ENCODE measurements around the gene ATPAF2. TPM values are rescaled to one million over a fixed set of nuclear protein-coding genes. Genes with fewer than 3 reads are reported as not detected.
A peak's percentile ranks its signal among the peaks of the same experiment; 100 is the strongest.

The ATPAF2 gene
- total and polyA plus RNA-seq, 2 donors (not counting 3 experiments of a cell fraction or from before 2014, with no cell fraction given) = 23.2 to 35.7 TPM

DNA sequence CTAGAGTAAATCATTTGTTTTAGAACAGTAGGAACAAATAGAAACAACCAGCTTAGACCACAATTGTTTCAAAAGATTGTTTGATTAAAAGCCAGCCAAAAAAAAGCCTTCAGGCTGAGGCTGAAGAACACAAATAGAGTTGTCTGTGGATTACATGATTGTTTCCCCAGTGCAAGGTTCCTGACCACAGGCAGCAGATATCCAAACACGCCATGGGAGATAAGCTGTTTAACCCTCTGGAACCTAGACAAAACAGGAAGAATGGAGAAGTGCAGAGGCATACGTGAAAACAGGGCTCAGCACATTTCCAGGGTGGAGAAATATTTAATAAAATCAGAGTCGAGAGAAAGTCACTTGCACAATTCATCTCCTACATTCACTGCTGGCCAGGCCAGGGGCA, 21.0 kb downstream of the ATPAF2 start:
- Histone ChIP-seq H3K9me3 (replicated peaks; ENCODE audit: control insufficient read depth, insufficient read depth, low read length) (no peaks in the 10 kb centered on the region), H3K27ac (ENCODE audit: insufficient read depth, low read depth, low read length) (no peak overlapping the region), H3K9me1 (replicated peaks; ENCODE audit: control insufficient read depth, extremely low read depth, insufficient read depth, low read length) (no peaks in the 10 kb centered on the region), H3K9ac (replicated peaks; ENCODE audit: extremely low read depth, insufficient read depth, low read length) (no peak overlapping the region), H4K20me1 (replicated peaks; ENCODE audit: control insufficient read depth, extremely low read depth, insufficient read depth, low read length) (no peaks in the 10 kb centered on the region), H3K79me2 (ENCODE audit: control insufficient read depth, insufficient read depth, low read length) (no peaks in the 10 kb centered on the region), H3K4me3 (replicated peaks in 1 of 3; ENCODE audit: insufficient read depth in 1 of 3, low read depth in 1 of 3, low read length in 3 of 3) (no peak overlapping the region), H2AFZ (ENCODE audit: low read depth, low read length) (no peak overlapping the region), H3K4me1 (ENCODE audit: control insufficient read depth, extremely low read depth, insufficient read depth, low read length) (peaks cover 5% of the 10 kb centered on the region), H3K36me3 (ENCODE audit: control insufficient read depth in 2 of 2, extremely low read depth in 1 of 2, insufficient read depth in 2 of 2, low read length in 2 of 2) (peaks cover 0 to 7% of the 10 kb centered on the region in 2 experiments), H3K27me3 (ENCODE audit: control insufficient read depth in 2 of 2, insufficient read depth in 2 of 2, low read length in 2 of 2) (no peaks in the 10 kb centered on the region), H3K4me2 (ENCODE audit: insufficient read depth, low read length) (no peak overlapping the region)
- dilution Hi-C loops (cut with MboI; ENCODE audit: extremely low pct_ligation_motif_present, low sequenced_read_pairs) = no loop called here
- peak; percentile 82 for DNase-seq (ENCODE audit: low read depth, low spot score)
- CTCF ChIA-PET = interaction anchor here (1.1 to 1.3 kb wide), 2 partner anchors 15 to 99 kb away, joined by 3 to 4 read pairs; no protein-coding TSS in a partner anchor
- intact Hi-C loops (cut with micrococcal nuclease) = no loop called here
- peak; percentile 44 for TF ChIP-seq GATA2 (IDR thresholded peaks at IDR 0.05; ENCODE audit: insufficient read depth, insufficient read length, low read depth, low read length)
- TF ChIP-seq JUN (IDR thresholded peaks at IDR 0.05; ENCODE audit: borderline replicate concordance, insufficient read depth, insufficient read length, low read depth) = no peak
- peak; percentile 39 for TF ChIP-seq POLR2AphosphoS5 (IDR thresholded peaks at IDR 0.05; ENCODE audit: insufficient read depth, low read depth, low read length)
- TF ChIP-seq MYC (IDR thresholded peaks at IDR 0.05; ENCODE audit: low read depth, low read length) = no peak
- peak; percentile 55 for FAIRE-seq
- POLR2A ChIA-PET = interaction anchor here (1.0 kb wide), 1 partner anchor 45 kb away, joined by 3 read pairs; the partner anchor contains the start of genes DRC3 and TOM1L2
- no TSS peak for BruUV-seq (replicated peaks)

DNA sequence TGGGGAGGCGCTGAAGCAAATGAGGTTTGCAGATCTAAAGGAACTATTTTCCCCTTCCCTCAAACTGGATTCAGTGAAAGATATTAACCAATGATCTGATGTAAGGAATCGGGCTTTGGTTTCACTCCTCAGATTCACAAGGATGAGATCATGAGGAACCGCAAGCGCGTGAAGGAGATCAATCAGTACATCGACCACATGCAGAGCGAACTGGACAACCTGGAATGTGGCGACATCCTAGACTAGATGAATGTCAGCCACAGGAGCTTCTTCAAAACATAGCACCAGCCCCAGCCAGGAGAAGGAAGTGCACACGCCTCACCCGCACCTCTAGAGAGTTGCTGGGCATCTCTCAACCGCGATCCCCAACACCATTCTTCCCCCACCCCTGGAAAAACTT, 22.5 kb downstream of the ATPAF2 start:
- TF ChIP-seq JUN (IDR thresholded peaks at IDR 0.05; ENCODE audit: borderline replicate concordance, insufficient read depth, insufficient read length, low read depth) (no peak), EZH2 (IDR thresholded peaks at IDR 0.05; ENCODE audit: borderline replicate concordance, low read depth, low read length, severe bottlenecking) (no peak), POLR2AphosphoS5 (IDR thresholded peaks at IDR 0.05; ENCODE audit: insufficient read depth, low read depth, low read length) (no peak), GATA2 (IDR thresholded peaks at IDR 0.05; ENCODE audit: insufficient read depth, insufficient read length, low read depth, low read length) (no peak), FOS (IDR thresholded peaks at IDR 0.05; ENCODE audit: borderline replicate concordance, insufficient read depth, low read length) (no peak), POLR2A (IDR thresholded peaks at IDR 0.05; ENCODE audit: low read depth, low read length) (no peak), MYC (IDR thresholded peaks at IDR 0.05; ENCODE audit: low read depth, low read length) (no peak)
- TF ChIP-seq, protein P1, sequence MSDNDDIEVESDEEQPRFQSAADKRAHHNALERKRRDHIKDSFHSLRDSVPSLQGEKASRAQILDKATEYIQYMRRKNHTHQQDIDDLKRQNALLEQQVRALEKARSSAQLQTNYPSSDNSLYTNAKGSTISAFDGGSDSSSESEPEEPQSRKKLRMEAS (IDR thresholded peaks at IDR 0.05; ENCODE audit: insufficient read depth, insufficient read length) = no peak
- TF ChIP-seq, protein P2, sequence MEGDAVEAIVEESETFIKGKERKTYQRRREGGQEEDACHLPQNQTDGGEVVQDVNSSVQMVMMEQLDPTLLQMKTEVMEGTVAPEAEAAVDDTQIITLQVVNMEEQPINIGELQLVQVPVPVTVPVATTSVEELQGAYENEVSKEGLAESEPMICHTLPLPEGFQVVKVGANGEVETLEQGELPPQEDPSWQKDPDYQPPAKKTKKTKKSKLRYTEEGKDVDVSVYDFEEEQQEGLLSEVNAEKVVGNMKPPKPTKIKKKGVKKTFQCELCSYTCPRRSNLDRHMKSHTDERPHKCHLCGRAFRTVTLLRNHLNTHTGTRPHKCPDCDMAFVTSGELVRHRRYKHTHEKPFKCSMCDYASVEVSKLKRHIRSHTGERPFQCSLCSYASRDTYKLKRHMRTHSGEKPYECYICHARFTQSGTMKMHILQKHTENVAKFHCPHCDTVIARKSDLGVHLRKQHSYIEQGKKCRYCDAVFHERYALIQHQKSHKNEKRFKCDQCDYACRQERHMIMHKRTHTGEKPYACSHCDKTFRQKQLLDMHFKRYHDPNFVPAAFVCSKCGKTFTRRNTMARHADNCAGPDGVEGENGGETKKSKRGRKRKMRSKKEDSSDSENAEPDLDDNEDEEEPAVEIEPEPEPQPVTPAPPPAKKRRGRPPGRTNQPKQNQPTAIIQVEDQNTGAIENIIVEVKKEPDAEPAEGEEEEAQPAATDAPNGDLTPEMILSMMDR (IDR thresholded peaks at IDR 0.05; ENCODE audit: extremely low read depth in 1 of 2, insufficient read depth in 1 of 2, low read depth in 1 of 2, low read length in 2 of 2) = no peak
- POLR2A ChIA-PET = no interaction called here
- Histone ChIP-seq H3K9me3 (replicated peaks; ENCODE audit: control insufficient read depth, insufficient read depth, low read length) (no peaks in the 10 kb centered on the region), H3K9me1 (replicated peaks; ENCODE audit: control insufficient read depth, extremely low read depth, insufficient read depth, low read length) (no peaks in the 10 kb centered on the region), H3K4me3 (replicated peaks in 1 of 3; ENCODE audit: insufficient read depth in 1 of 3, low read depth in 1 of 3, low read length in 3 of 3) (no peak overlapping the region), H3K4me2 (ENCODE audit: insufficient read depth, low read length) (no peak overlapping the region), H3K4me1 (ENCODE audit: control insufficient read depth, extremely low read depth, insufficient read depth, low read length) (peaks cover 5% of the 10 kb centered on the region), H3K9ac (replicated peaks; ENCODE audit: extremely low read depth, insufficient read depth, low read length) (no peak overlapping the region), H2AFZ (ENCODE audit: low read depth, low read length) (no peak overlapping the region), H3K27me3 (ENCODE audit: control insufficient read depth in 2 of 2, insufficient read depth in 2 of 2, low read length in 2 of 2) (no peaks in the 10 kb centered on the region), H3K36me3 (ENCODE audit: control insufficient read depth in 2 of 2, extremely low read depth in 1 of 2, insufficient read depth in 2 of 2, low read length in 2 of 2) (peaks cover 0 to 7% of the 10 kb centered on the region in 2 experiments), H3K79me2 (ENCODE audit: control insufficient read depth, insufficient read depth, low read length) (no peaks in the 10 kb centered on the region), H3K27ac (ENCODE audit: insufficient read depth, low read depth, low read length) (no peak overlapping the region), H4K20me1 (replicated peaks; ENCODE audit: control insufficient read depth, extremely low read depth, insufficient read depth, low read length) (no peaks in the 10 kb centered on the region)
- FAIRE-seq (no peak), DNase-seq (ENCODE audit: low read depth, low spot score) (no peak)
- BruUV-seq (replicated peaks) = no TSS peak
- CTCF ChIA-PET = no interaction called here
- dilution Hi-C loops (cut with MboI; ENCODE audit: extremely low pct_ligation_motif_present, low sequenced_read_pairs) = no loop called here
- intact Hi-C loops (cut with micrococcal nuclease) = no loop called here

Measured in endothelial cell of umbilical vein (primary cell).